Tibial nerve (tissue), 4 donors: ENCODE data around the gene POLDIP2.

Experiments used
- EP300 ChIP-seq, 2 donors: sonication (generic); formaldehyde crosslinking; IDR thresholded peaks; one replicate each; pipeline ENCODE4 v1.6.1; 2017; ENCODE audit warnings: antibody characterized with exemption in 2 of 2, mild to moderate bottlenecking in 1 of 2
- POLR2A ChIP-seq, 2 donors: fragments of 450-650 bp; IDR thresholded peaks; one replicate each; pipeline ENCODE4 v1.6.1; 2017; ENCODE audit warnings: antibody characterized with exemption in 2 of 2, mild to moderate bottlenecking in 2 of 2, moderate library complexity in 2 of 2
- TF ChIP-seq, protein P1 (sequence below), 5 experiments: fragments of 200-600 bp in 3 of 5; fragments of 450-650 bp in 2 of 5; sonication (generic) in 3 of 5; IDR thresholded peaks; one replicate each; pipeline ENCODE4 v1.5.1; 2016 to 2019; ENCODE audit warnings: antibody characterized with exemption in 5 of 5, mild to moderate bottlenecking in 3 of 5, moderate library complexity in 2 of 5

DNA sequence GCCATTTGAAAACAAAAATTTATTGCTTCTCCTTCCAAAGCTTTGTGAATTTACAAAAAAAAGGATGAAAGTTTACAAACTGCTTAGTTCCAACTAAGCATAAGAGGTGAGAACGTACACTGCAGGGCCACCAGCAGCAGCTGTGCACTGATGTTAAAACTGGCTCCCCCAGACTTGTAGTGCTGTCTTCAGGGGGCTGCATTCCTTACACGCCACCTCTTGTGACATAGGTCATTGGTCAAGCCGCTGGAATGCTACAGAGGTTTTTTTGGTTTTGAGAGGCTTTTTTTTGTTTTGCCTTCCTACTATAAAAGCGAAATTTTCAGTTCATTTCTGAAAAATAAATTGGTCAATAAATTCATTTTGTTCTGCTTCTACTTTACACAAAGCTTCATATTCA, 29.0 kb downstream of the POLDIP2 start:
- TF ChIP-seq, protein P1, sequence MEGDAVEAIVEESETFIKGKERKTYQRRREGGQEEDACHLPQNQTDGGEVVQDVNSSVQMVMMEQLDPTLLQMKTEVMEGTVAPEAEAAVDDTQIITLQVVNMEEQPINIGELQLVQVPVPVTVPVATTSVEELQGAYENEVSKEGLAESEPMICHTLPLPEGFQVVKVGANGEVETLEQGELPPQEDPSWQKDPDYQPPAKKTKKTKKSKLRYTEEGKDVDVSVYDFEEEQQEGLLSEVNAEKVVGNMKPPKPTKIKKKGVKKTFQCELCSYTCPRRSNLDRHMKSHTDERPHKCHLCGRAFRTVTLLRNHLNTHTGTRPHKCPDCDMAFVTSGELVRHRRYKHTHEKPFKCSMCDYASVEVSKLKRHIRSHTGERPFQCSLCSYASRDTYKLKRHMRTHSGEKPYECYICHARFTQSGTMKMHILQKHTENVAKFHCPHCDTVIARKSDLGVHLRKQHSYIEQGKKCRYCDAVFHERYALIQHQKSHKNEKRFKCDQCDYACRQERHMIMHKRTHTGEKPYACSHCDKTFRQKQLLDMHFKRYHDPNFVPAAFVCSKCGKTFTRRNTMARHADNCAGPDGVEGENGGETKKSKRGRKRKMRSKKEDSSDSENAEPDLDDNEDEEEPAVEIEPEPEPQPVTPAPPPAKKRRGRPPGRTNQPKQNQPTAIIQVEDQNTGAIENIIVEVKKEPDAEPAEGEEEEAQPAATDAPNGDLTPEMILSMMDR (IDR thresholded peaks at IDR 0.05): no peak
- no peak for TF ChIP-seq POLR2A (IDR thresholded peaks at IDR 0.05)
- TF ChIP-seq EP300 (IDR thresholded peaks at IDR 0.05): no peak
